Fibroblast of lung (primary cell): ENCODE measurements around the gene NKAIN4. TPM values are rescaled to one million over a fixed set of nuclear protein-coding genes. Genes with fewer than 3 reads are reported as not detected.

Experiments
- DNase-seq, 2 donors: peaks; one replicate each; pipeline versions ENCODE4 v3.0.0 to v3.0.0-alpha.2; 2010; ENCODE audit warnings: low read depth in 2 of 2
- H2AFZ ChIP-seq: 2 replicates; pipeline ENCODE4 v1.5.1; 2012; ENCODE audit warnings: low read length, control low read depth, inconsistent platforms
- H3K27ac ChIP-seq: 2 replicates; pipeline ENCODE4 v1.5.1; 2011; ENCODE audit warnings: low read length, control low read depth; ENCODE audit not compliant: insufficient read depth
- H3K27me3 ChIP-seq: 2 replicates; pipeline ENCODE4 v1.5.1; 2011; ENCODE audit warnings: mild to moderate bottlenecking, low read length; ENCODE audit not compliant: control insufficient read depth, insufficient read depth
- H3K36me3 ChIP-seq: 2 replicates; pipeline ENCODE4 v1.5.1; 2011; ENCODE audit warnings: low read length; ENCODE audit not compliant: control insufficient read depth, insufficient read depth
- H3K4me1 ChIP-seq: 2 replicates; pipeline ENCODE4 v1.5.1; 2011; ENCODE audit warnings: low read length; ENCODE audit not compliant: control insufficient read depth, insufficient read depth; ENCODE audit errors: extremely low read depth
- H3K4me2 ChIP-seq: 2 replicates; pipeline ENCODE4 v1.5.1; 2011; ENCODE audit warnings: low read length, control low read depth; ENCODE audit not compliant: insufficient read depth; ENCODE audit errors: extremely low read depth
- H3K4me3 ChIP-seq, 4 experiments: fragments of 200-600 bp in 1 of 4; sonication (generic) in 1 of 4; replicated peaks in 1 of 4; 2 replicates each; pipeline ENCODE4 v1.5.1; 2011 to 2016; ENCODE audit warnings: low read length in 4 of 4, low read depth in 3 of 4, mild to moderate bottlenecking in 3 of 4, control low read depth in 2 of 4, inconsistent platforms in 1 of 4, mixed read lengths in 1 of 4; ENCODE audit not compliant: insufficient read depth in 1 of 4; ENCODE audit errors: control extremely low read depth in 1 of 4
- H3K79me2 ChIP-seq: 2 replicates; pipeline ENCODE4 v1.5.1; 2012; ENCODE audit warnings: mild to moderate bottlenecking, low read length, inconsistent platforms; ENCODE audit not compliant: control insufficient read depth, insufficient read depth
- H3K9ac ChIP-seq: 2 replicates; pipeline ENCODE4 v1.5.1; 2011; ENCODE audit warnings: mild to moderate bottlenecking, low read length, control low read depth; ENCODE audit not compliant: insufficient read depth
- H3K9me3 ChIP-seq: 2 replicates; pipeline ENCODE4 v1.5.1; 2012; ENCODE audit warnings: low read depth, low read length; ENCODE audit not compliant: control insufficient read depth, insufficient read depth
- H4K20me1 ChIP-seq: 2 replicates; pipeline ENCODE4 v1.5.1; 2011; ENCODE audit warnings: low read length; ENCODE audit not compliant: control insufficient read depth, insufficient read depth; ENCODE audit errors: extremely low read depth
- CTCF ChIP-seq, 2 donors: IDR thresholded peaks in 1 of 2; conservative IDR thresholded peaks in 1 of 2; 1 replicate in 1 of 2; 2 replicates in 1 of 2; pipeline ENCODE4 v1.5.1; 2011 to 2012; ENCODE audit warnings: low read length in 2 of 2, control low read depth in 1 of 2, inconsistent platforms in 1 of 2, low read depth in 1 of 2, mild to moderate bottlenecking in 1 of 2
- EZH2 ChIP-seq: IDR thresholded peaks from 2 replicates; pipeline ENCODE4 v1.5.1; 2012; ENCODE audit warnings: low read length, control low read depth, mild to moderate bottlenecking; ENCODE audit errors: missing control alignments
- polyA plus RNA-seq, 2 donors: library from polyadenylated mRNA; depleted of rRNA in 1 of 2; stranded (reverse) in 1 of 2; unstranded in 1 of 2; fragments of >200 nt; gene quantifications; 2 replicates each; pipeline ENCODE4 v1.2.1, GENCODE V29; 2011 to 2012; ENCODE audit warnings: missing spikeins in 1 of 2
- total RNA-seq: library from RNA; depleted of rRNA; stranded (reverse); fragments of >200 nt; gene quantifications from 2 replicates; pipeline ENCODE4 v1.2.1, GENCODE V29; 2014

The NKAIN4 gene
- total and polyA plus RNA-seq, 2 donors (not counting 1 experiment from before 2014, with no cell fraction given) = not detected

GRCh38 chr20:63298731-63299312, 44.6 kb upstream of the NKAIN4 start:
- Histone ChIP-seq H3K9me3 (no peaks in the 10 kb centered on the region), H3K4me3 (no peak overlapping the region), H3K4me1 (no peaks in the 10 kb centered on the region), H3K36me3 (no peaks in the 10 kb centered on the region), H3K4me2 (no peak overlapping the region), H3K27me3 (peaks cover 11% of the 10 kb centered on the region), H3K79me2 (no peaks in the 10 kb centered on the region), H3K27ac (no peak overlapping the region), H3K9ac (no peak overlapping the region), H2AFZ (no peak overlapping the region), H4K20me1 (no peaks in the 10 kb centered on the region)
- TF ChIP-seq EZH2 (no peak), CTCF (conservative IDR thresholded peaks at IDR 0.05 in 1 of 2, IDR thresholded peaks at IDR 0.05 in 1 of 2; ENCODE audit: low read depth in 1 of 2, low read length in 2 of 2) (no peak)
- DNase-seq = no peak

- no peaks in the 10 kb centered on the region for H3K36me3 ChIP-seq
- TF ChIP-seq CTCF (conservative IDR thresholded peaks at IDR 0.05 in 1 of 2, IDR thresholded peaks at IDR 0.05 in 1 of 2; ENCODE audit: low read depth in 1 of 2, low read length in 2 of 2) (no peak), EZH2 (no peak)
Observed at GRCh38 chr20:63297796-63298572, 43.7 kb upstream of the NKAIN4 start.

GRCh38 chr20:63297371-63297781, 43.1 kb upstream of the NKAIN4 start:
- no peak overlapping the region for H3K27ac ChIP-seq
- H3K9me3 ChIP-seq = no peaks in the 10 kb centered on the region
- no peaks in the 10 kb centered on the region for H3K79me2 ChIP-seq
- H4K20me1 ChIP-seq = no peaks in the 10 kb centered on the region
- no peak overlapping the region for H3K4me2 ChIP-seq
- peaks cover 11% of the 10 kb centered on the region for H3K27me3 ChIP-seq
- no peaks in the 10 kb centered on the region for H3K36me3 ChIP-seq
- no peak overlapping the region for H2AFZ ChIP-seq
- TF ChIP-seq CTCF (conservative IDR thresholded peaks at IDR 0.05 in 1 of 2, IDR thresholded peaks at IDR 0.05 in 1 of 2; ENCODE audit: low read depth in 1 of 2, low read length in 2 of 2) (no peak), EZH2 (no peak)
- DNase-seq = no peak
- no peak overlapping the region for H3K9ac ChIP-seq
- H3K4me3 ChIP-seq = no peak overlapping the region
- H3K4me1 ChIP-seq = no peaks in the 10 kb centered on the region

More at GRCh38 chr20:63297796-63298572, 43.7 kb upstream of the NKAIN4 start:
- Histone ChIP-seq H3K27me3 (peaks cover 11% of the 10 kb centered on the region), H3K4me2 (no peak overlapping the region), H3K27ac (no peak overlapping the region), H3K4me3 (no peak overlapping the region), H3K4me1 (no peaks in the 10 kb centered on the region), H2AFZ (no peak overlapping the region), H3K9me3 (no peaks in the 10 kb centered on the region), H3K79me2 (no peaks in the 10 kb centered on the region), H4K20me1 (no peaks in the 10 kb centered on the region), H3K9ac (no peak overlapping the region)
- DNase-seq = no peak
